Loucy (cell line): ENCODE measurements around the gene AKAP6.

Source experiments
- EZH2phosphoT487 ChIP-seq: fragments of 200-600 bp; IDR thresholded peaks from 2 replicates; pipeline ENCODE4 v1.6.1; 2018; ENCODE audit warnings: antibody characterized with exemption, mild to moderate bottlenecking, moderate library complexity, borderline replicate concordance
- TF ChIP-seq, protein P1 (sequence below): fragments of 200-600 bp; sonication (generic); conservative IDR thresholded peaks from 2 replicates; pipeline ENCODE4 v1.5.1; 2014; ENCODE audit warnings: mild to moderate bottlenecking, antibody characterized with exemption, low read length

DNA sequence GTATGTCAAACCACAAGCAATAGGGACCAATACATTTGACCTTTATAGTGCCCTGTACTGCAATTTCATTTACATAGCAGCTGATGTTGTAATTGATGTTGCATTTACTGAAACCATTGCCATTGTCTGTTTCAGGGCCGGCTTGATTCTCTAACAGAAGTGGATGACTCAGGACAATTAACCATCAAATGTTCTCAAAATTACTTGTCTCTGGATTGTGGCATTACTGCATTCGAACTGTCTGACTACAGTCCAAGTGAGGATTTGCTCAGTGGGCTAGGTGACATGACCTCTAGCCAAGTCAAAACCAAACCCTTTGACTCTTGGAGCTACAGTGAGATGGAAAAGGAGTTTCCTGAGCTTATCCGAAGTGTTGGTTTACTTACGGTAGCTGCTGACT is 216.0 kb downstream of the AKAP6 start:
- TF ChIP-seq, protein P1, sequence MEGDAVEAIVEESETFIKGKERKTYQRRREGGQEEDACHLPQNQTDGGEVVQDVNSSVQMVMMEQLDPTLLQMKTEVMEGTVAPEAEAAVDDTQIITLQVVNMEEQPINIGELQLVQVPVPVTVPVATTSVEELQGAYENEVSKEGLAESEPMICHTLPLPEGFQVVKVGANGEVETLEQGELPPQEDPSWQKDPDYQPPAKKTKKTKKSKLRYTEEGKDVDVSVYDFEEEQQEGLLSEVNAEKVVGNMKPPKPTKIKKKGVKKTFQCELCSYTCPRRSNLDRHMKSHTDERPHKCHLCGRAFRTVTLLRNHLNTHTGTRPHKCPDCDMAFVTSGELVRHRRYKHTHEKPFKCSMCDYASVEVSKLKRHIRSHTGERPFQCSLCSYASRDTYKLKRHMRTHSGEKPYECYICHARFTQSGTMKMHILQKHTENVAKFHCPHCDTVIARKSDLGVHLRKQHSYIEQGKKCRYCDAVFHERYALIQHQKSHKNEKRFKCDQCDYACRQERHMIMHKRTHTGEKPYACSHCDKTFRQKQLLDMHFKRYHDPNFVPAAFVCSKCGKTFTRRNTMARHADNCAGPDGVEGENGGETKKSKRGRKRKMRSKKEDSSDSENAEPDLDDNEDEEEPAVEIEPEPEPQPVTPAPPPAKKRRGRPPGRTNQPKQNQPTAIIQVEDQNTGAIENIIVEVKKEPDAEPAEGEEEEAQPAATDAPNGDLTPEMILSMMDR, result no peak
- TF ChIP-seq EZH2phosphoT487, result no peak
